ENCODE measurements around the gene CLPTM1L.
"Not testable (repeated sequence)": the region's sequence is repeated elsewhere in the genome, so short reads cannot be mapped to it uniquely, and the experiment has no call there.

Gene CLPTM1L

DNA sequence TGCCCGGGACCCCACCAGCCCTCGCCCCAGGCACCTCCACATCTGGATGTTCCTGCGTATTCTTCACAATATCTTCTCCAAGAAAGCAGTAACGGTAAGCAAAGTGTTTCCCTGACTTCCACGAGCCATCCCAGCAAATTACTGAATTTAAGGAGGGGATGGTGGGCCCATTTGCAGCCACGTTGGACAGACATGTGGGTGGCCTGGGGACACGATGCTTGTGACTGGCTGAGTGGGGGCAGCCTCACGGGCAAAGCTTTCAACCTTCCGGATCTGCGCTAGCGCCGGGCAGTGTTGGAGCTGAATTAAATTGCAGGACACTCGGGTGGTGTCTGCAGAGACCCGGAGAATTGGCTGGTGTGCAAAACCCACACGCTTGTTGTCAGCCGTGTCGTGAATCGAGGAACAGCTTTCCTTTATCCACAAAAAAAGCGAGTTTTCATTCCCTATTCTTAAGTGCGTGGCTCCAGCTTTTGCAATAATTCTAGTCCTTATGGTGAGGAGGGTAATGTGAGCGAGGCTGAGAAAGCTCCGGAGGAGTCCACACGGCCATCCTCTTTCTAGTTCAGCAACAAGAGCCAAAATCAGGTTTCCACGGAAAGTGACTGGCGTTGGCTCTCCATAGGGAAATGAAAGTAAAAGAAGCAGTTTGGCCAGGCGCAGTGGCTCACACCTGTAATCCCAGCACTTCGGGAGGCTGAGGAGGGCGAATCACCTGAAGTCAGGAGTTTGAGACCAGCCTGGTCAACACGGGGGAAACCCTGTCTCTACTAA lies 17.5 kb upstream of the CLPTM1L start:
- in situ Hi-C loops (cut with MboI; ENCODE audit: low sequenced_read_pairs) = no loop called here

DNA sequence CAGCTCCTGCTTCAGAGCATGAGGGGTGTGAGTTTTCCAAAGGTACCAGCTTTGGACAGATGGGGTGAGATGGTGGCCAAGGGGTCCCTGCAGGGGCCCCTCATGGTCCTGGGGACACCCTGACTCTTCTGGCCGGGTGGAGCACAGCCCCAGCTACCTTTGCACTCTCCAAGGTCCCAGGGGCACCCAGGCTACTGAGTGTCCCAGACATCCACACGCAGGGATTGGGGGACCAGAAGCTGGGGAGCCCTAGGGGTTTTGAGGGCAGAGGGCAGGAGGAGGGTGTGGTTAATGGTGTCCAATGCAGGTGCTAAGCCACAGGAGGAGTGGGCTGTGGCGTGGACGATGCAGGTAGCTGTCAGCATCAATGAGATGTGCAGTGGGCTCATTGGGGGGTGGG lies 16.0 kb upstream of the CLPTM1L start:
- in situ Hi-C loops (cut with MboI; ENCODE audit: low sequenced_read_pairs) = no loop called here

DNA sequence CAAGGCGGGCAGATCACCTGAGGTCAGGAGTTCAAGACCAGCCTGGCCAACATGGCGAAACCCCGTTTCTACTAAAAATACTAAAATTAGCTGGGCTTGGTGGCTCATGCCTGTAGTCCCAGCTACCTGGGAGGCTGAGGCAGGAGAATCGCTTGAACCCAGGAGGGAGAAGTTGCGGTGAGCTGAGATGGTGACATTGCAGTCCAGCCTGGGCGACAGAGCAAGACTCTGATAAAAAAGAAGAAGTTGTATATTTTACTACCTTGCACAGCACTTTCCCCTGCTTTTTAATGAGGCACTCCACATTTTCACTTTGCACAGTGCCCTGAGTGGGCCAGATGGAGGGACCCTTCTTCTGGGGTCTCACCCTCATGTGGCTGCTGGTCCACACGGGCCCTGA lies 15.5 kb upstream of the CLPTM1L start:
- in situ Hi-C loops (cut with MboI; ENCODE audit: low sequenced_read_pairs) = not testable (repeated sequence)

DNA sequence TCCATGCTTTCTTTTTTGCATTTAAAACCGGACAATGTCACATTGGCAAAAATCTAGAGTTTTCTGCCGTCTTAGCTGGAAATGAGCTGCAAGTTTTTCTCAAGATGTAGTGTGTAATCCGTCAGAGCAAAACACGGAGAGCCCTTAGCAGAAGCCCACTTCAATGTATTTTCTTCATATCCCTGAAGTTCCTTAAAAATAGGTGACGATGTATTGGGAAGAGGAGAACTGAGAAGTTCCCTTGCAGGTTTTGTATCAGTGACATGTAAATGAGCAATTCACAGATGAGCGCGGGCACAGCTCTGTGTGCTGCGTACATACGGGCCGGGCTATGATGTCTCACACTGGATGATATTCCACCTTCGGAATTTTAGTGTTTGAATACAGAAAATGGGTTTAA lies 14.8 kb upstream of the CLPTM1L start:
- in situ Hi-C loops (cut with MboI; ENCODE audit: low sequenced_read_pairs) = no loop called here

DNA sequence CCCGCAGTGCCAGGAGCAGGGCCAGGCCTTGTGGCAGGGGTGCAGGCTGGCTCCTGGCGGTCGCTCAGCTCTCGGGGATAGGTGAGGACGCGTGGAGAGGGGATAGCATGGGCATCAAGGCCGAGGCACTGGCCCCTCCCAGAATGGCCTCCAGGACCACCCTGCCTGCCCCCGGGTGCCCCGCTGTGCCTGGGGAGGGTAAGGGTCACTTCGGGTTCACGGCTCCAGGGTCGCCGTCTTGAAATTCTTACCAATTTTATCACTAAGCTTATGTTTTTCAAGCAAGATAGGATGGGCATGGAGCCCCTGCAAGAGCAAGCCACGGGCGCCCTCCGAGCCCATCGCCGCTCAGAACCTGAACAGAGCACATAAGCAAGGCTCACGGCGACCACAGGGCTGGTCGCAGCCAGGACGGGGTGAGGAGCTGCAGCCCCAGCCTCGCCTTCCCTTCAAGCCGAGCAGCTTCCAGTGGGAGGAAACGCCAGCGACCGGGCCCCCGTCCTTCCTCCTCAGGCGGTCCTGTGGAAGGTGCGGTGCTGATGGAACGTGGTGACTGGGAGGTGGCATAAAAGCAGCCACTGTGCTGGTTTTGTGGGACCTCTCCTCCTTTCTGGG lies 14.2 kb upstream of the CLPTM1L start:
- in situ Hi-C loops (cut with MboI; ENCODE audit: low sequenced_read_pairs) = no loop called here

DNA sequence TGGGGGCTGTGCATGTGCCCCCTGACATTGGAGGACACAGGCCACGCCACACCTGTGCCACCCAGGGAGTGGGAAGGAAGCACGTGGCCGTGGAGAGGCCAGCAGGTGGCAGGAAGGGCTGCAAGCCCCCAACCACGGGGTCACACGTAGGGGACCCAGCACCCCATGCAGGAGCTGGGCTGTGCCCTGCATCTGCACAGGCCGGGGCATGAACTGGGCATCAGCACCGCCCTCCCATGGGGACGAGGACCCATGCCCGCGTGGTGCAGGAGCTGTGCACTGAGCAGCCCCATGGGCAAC lies 13.8 kb upstream of the CLPTM1L start:
- in situ Hi-C loops (cut with MboI; ENCODE audit: low sequenced_read_pairs) = no loop called here

DNA sequence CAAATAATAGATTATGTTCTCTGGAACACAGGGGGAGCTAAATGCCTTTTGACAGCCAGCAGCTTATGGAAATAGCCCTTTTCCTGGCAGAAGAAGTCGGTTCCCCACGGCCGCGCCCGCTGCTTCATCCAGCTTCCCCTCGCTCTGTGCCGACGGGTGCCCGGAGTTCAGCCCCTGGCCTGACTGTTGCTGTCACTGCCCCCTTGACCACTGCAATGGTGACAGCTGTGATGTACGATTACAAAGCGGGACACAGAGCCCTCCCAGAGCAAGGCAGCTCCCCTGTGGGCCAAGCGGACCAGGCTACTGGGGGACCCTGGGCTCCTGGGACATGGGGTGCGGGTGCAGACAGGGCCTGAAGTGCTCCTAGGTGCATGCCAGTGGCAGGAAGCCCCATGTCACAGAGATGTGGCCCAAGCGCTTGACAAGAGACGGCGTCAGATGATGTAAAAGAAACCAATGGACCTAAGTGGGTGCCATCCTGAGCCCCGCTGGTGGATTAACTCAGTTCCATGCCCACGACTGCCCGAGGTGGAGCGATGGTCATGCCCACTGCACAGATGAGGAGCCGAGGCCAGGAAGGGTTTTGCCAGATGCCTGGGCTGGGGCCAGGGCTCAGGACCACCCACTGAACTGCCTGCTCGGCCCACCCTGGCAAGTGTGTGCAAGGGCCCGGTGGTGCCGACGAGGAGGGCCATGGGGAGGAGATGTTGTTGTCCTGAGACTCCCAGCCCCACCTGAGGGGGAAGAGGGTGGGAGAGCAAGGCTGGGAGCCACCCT lies 13.2 kb upstream of the CLPTM1L start:
- in situ Hi-C loops (cut with MboI; ENCODE audit: low sequenced_read_pairs) = no loop called here

DNA sequence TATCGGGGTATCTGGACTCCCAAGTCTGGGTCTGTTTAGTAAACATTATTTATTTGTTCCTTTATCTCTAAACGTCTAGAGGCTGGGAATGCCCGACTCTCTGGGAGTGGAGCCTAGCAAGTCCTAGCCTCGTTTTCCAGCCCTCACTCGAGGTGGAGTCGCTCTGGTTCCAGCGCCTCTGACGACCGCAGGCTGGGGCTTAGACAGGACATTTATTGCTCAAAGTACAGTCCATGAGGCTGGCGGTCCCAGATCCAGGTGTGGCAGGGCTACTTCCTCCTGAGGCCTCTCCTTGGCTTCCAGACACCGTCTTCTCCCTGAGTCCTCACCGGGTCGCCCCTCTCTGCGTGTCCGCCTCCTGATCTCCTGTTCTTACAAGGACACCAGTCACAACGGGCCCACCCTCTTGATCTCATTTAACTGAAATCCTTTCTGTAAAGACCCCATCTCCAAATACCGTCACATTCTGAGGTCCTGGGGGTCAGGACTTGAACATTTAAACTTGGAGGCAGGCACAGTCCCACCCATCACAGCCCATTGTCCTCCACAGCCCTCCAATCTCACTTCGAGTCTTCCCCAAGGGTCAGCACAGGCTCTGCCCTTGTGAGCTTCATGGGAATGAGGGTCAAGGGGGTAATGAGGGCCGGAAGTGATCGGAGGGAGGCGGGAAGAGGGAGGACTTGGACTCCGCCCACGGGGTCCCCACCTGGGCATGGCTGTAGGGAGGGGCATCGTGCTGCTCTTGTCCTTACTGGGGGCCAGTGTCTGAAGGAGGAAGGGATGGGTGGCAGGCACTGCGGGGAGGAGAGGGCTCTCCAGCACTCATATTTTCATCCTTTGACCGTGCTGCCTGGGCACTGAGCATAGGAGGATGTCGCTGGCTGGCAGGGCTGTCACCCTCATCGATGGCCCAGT lies 12.2 kb upstream of the CLPTM1L start:
- in situ Hi-C loops (cut with MboI; ENCODE audit: low sequenced_read_pairs) = no loop called here

DNA sequence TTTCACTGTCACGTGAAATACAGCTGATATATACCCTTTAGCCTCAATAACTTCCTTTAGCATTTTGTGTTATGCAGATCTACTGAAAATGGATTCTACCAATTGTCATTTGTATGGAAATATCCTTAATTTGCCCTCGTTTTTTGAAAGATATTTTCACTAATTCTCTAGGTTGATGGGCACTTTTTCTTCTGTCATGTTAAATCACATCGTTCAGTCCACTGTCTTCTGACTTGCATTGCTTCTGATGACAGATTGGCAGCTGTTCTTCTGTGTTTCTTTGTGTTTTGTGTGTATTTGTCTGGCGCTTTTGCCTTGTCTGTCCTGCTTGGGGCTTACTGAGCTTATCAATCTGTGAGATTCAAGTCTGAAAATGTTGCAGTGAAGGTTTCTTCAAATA lies 9.7 kb upstream of the CLPTM1L start:
- in situ Hi-C loops (cut with MboI; ENCODE audit: low sequenced_read_pairs) = no loop called here

DNA sequence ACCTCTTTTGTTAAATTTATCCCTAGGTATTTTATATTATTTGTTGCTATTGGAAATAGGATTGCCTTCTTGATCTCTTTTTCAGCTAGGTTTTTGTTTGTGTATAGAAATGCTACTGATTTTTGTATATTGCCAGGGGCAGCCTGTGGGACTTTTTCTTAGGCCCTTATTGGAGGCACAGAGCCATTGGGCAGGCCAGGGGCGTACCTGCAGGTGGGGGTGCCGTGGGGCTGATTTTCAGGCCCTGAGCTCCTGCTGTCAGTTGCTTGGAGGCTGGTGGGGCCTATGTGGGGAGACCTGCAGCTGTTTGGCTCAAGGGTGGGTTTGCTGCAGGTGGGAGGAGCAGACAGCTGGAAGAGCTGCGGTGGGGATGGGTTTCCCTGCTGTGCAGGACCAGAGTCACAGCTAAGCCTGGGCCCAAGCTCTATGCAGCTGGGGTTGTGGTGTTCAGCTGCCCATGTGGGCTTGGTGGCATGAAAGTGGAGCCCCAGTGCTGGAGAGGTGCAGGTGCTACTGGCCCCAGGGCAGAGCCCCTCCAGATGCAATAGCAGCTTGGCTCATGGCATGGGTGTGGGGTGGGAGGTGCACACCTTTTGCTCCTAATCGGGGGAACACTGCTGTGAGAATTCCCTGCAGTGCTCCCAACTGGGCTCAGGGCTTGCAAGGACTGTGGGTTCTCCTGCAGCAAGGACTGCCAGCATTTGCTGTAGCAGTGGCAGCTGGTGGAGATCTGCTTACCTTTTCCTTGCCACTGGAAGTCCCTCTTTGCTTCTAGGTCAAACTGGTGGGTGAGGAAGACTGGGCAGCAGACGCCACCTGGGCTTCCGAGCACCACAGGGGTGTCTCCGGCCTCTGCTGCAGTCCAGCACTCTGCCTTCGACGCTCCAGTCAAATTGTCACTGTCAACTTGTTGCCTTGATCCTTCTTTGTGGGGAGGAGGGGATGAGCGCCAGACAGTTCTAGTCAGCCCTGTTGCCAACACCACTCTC lies 7.6 kb upstream of the CLPTM1L start:
- in situ Hi-C loops (cut with MboI; ENCODE audit: low sequenced_read_pairs) = no loop called here

DNA sequence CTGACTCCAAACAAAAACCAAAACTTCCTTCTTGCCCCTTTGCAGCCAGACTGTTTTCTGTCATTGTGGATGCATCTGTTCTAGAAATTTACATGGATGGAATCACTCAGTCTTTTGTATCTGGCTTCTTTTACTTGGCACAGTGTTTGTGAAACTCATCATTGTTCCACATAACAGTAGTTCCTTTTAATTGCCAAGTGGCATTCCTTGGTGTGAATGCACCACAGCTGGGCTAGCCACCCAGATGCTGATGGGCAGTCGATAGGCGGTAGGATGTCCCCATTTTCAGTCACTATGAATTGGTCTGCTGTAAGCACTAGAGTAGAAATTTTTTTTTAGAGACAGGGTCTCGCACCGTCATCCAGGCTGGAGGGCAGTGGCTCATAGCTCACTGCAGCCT lies 6.3 kb upstream of the CLPTM1L start:
- in situ Hi-C loops (cut with MboI; ENCODE audit: low sequenced_read_pairs) = no loop called here

DNA sequence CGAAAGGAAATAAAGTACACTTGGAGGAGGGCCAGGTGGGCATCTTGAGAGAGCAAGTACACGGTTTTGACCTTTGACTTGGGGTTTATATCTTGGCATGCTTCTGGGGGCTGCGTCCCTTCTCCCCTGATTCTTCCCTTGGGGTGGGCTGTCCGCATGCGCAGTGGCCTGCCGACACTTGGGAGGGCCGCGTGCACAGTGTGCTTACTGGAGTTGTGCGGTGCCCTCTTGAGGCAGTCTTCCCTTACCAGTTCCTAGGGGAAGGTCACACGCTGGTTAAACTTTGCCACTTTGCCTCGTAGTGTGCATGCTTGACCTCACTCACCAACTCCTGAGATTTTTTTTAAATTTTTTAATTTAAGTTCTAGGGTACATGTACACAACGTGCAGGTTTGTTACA lies 4.3 kb upstream of the CLPTM1L start:
- in situ Hi-C loops (cut with MboI; ENCODE audit: low sequenced_read_pairs) = no loop called here

DNA sequence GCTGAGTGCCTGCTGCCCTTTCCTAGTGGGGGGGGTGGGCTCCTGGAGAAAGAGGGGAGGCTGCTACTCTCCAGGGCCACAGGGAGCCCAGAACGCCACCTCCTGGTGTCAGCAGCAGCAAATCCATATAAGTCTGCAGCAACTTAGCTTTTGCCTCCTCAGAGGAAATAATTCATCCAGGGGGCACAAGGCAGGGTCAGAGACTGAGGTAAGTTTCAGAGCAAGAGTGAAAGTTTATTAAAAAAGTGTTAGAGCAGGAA lies 4.0 kb upstream of the CLPTM1L start:
- in situ Hi-C loops (cut with MboI; ENCODE audit: low sequenced_read_pairs) = no loop called here

DNA sequence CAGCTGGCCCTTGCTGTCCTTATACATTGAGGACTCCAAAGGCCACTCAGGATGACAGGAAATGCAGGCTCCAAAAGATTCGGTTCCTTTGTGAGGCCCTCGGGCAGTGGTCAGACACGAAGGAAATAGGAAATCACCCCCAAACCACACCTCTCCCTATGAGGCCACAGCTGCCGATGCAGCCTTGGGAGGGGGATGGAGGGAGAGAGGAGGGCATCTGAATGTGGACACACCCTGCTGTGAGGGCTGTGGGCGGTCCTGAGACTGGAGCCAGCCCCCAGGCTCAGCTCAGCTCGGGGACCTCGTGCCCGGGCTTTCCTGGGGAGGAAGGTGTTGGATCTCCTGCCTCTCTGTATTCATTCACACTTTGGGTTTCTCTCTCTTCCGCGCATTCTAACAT lies 2.7 kb upstream of the CLPTM1L start:
- in situ Hi-C loops (cut with MboI; ENCODE audit: low sequenced_read_pairs) = no loop called here

DNA sequence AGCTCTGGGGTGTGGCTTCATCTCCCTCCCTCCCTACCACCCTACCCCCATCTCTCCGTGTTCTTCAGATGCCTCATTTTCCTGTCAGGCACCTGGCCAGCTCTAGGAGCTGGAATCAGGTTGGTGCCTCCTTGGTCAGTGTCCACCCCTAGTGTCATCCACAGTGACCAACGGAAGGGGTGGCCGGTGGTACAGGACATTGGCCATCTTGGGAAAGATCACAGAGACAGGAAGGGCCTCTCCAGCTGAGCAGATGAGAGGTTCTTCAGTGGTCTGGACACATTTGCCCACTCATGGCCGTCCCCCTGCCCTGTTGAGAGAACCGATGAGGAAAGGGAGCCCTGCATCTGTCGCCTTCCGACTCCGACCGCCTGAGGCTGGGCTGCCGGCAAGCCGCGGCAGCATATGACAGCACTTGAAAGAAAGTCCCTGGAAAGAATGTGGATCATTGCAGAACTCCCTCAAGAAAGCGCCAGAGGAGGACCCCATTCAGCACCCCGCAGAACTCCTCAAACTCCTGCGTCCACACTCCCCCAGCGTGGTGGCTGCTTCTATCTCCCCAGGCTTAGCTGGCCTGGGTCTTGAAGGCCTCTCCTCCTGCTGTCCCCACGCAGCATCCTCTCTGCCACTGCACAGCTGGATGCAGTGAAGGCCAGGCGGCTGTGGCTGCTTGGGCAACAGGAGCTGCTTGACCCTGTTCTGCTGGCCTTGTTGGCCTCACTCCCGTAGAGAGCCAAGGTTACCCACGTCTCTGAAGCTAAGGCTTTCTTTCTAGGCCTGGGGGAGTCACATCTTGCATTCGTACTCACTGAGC lies 1.9 kb upstream of the CLPTM1L start:
- in situ Hi-C loops (cut with MboI; ENCODE audit: low sequenced_read_pairs) = no loop called here

DNA sequence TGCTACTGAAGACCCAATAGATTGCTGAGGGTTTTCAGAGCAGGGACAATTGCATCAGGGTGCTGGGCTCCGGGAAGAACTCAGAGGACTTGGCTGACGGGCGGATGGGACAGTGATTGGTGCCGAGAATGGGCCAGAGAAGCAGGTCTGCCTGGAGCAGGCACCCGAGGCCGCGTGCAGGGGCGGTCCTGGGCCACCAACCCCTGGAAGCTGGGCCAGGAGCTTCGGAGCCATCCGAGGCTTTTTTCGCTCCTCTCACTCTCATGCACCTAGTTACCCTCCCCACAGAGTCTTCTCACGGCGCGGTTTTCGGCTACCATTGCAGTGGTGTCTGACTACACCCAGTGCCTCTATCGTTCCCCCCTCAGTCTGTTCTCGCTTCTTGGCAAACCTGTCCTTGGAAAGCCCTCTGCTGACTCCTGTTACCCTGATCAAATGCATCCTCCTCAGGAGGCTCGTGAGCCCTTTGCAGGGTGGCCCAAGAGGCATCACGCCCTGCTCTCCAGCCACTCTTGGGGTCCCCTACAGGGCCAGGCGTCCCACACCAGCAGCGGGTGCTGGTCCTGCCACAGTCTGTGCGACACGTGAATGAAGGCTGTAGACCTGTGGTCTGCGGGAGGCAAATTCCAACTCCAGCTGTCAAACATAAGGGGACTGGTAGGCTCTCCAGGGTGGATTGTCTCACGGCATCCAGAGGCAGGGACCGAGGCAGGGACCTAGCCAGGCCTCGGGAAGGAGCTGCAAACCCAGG lies 1.2 kb upstream of the CLPTM1L start:
- in situ Hi-C loops (cut with MboI; ENCODE audit: low sequenced_read_pairs) = no loop called here

DNA sequence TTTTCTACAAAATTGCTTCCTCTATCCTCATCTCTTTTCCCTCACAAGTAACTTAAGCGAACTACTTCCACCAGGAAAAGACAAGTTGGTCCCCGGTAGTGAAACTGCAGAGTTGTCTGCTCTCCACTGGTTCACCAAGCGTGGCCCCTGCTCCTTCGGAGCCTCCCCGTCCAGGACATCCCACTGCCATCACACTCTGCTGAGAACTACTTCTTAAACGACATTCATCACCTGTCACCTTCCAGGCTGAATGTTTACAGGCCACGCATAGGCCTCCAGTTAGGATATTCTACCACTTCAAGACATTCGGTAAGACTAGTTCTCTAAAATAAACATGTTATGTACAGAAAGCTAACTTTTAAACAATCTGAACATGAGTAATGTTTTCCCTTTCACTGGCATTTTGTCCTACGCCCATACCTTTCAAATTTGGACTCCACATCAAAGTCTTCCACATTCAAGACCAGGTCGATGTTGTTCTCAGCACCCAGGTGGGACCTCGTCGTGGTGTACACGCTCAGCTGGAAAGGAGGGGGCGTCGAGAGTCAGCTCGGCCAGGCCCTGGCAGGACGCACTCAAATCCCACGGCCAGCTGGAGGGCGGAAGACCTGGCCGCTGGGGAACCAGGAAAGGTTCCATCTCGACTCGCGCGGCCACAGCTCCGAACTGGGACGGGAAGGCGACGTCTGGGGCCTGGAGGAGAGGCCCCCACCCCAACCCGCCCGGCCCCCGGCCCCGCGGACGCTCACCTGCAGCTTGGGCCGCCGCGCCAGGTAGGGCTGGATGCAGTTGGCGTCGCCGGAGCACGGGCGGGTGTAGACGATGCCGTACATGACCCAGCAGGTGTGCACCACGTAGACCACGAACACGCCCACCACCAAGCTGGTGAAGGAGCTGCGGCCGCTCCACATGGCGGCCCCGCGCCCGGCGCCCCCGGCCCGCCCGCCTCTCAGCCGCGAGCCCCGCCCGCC lies 683 bp downstream of the CLPTM1L start:
- in situ Hi-C loops (cut with MboI; ENCODE audit: low sequenced_read_pairs) = no loop called here

DNA sequence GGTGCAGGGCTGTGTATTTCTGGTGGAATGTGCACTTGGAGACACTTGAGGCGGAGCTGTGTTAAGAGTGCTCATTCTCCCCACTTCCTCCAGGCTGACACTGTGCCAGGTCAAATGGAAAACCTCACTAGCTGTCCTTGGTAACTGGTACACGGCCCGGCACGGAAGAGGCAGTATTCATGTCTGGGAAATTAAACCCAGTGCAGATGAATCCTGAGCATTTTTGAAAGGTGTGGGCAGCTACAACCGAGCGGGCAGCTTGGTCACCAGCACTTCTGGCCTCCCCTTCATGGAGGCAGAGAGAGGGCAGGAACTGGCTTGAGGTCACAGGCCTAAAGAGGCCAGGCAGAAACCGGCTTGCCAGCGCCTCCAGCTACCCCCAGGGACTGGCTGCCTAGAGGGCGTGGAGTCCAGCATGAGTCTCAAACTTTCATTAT lies 1.6 kb downstream of the CLPTM1L start:
- in situ Hi-C loops (cut with MboI; ENCODE audit: low sequenced_read_pairs) = no loop called here
